Neuron (in vitro differentiated cells): Measurements from ENCODE around the gene NPY4R.
"Not testable (repeated sequence)": the region's sequence is repeated elsewhere in the genome, so short reads cannot be mapped to it uniquely, and the experiment has no call there.

Experiments used
- H2AFZ ChIP-seq: one replicate; pipeline ENCODE4 v1.6.1; 2013; ENCODE audit warnings: low read depth, mild to moderate bottlenecking, inconsistent platforms, low read length, moderate library complexity
- H3K27me3 ChIP-seq: one replicate; pipeline ENCODE4 v1.6.1; 2013; ENCODE audit warnings: low read length; ENCODE audit not compliant: insufficient read depth
- H3K36me3 ChIP-seq: one replicate; pipeline ENCODE4 v1.6.1; 2013; ENCODE audit warnings: low read length; ENCODE audit not compliant: insufficient read depth
- H3K4me1 ChIP-seq: one replicate; pipeline ENCODE4 v1.6.1; 2013; ENCODE audit warnings: low read length; ENCODE audit not compliant: insufficient read depth
- H3K4me3 ChIP-seq: 2 replicates; pipeline ENCODE4 v1.5.1; 2013; ENCODE audit warnings: mild to moderate bottlenecking, low read length, moderate library complexity
- H3K9me3 ChIP-seq: one replicate; pipeline ENCODE4 v1.6.1; 2013; ENCODE audit warnings: low read length

The NPY4R gene

DNA sequence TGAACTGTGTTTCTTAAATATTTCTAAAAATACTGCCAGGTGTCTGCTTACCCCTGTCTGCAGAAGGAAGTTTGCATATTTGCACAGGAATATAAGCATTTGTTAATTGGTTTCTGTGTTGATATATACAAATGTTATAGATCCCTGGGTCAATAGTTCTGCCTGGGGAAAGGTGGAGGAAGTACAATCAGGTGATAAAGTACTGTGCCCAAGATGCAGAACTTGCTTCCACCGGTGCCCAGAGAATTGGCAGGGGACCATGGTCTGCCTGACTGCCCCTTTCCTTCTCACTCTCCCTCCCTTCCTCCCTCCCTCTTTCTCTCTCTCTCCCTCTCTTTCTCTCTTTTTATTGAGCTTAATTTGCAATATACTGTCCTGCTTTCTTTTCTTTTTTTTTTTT is 22.3 kb downstream of the NPY4R start:
- H3K9me3 ChIP-seq, H2AFZ ChIP-seq, H3K36me3 ChIP-seq, H3K4me3 ChIP-seq, H3K4me1 ChIP-seq, H3K27me3 ChIP-seq: not testable (repeated sequence)

DNA sequence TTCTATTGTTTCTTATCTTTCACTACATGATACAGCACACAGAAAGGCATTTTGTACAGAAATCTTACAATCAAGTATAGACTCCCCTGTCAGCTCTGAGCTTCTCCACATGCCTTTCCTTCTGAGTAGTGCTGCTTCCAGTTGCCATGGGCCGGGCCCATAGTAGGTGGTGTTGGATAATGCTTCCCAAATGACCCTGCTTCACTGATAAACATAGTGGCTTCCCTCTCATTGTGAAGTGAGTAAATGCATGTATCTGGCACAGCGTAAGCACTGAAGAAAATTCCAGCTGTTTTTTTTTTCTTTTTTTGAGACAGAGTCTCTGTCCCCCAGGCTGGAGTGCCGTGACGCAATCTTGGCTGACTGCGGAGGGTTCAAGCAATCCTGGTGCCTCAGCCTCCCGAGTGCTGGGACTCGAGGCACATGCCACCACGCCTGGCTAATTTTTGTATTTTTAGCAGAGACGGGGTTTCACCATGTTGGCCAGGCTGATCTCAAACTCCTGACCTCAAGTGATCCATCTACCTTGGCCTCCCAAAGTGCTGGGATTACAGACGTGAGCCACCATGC is 23.0 kb downstream of the NPY4R start:
- not testable (repeated sequence) for H3K36me3 ChIP-seq, H3K27me3 ChIP-seq, H3K4me3 ChIP-seq, H2AFZ ChIP-seq, H3K9me3 ChIP-seq, H3K4me1 ChIP-seq

DNA sequence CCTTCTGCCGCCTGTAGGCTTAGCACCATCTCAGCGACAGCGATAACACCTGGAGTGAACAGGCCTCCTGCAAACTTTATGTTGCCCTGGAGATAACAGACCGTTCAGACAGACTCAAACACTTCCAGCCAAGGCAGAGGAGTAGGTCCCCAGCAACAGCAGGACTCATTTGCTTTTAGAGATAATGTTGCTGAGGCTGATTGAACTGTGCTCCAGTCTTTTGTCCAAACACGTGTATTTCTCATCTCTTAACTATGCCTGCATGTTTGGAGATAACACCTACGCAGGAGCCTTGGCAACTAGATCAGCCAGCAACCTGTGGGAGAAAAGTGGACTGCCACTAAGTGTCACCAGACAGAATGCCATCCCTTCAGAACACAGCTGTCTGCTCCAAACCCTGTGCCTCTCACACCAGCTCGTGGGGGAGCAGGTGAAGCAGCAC is 23.9 kb downstream of the NPY4R start:
- not testable (repeated sequence) for H2AFZ ChIP-seq, H3K36me3 ChIP-seq, H3K4me3 ChIP-seq, H3K27me3 ChIP-seq, H3K4me1 ChIP-seq, H3K9me3 ChIP-seq

DNA sequence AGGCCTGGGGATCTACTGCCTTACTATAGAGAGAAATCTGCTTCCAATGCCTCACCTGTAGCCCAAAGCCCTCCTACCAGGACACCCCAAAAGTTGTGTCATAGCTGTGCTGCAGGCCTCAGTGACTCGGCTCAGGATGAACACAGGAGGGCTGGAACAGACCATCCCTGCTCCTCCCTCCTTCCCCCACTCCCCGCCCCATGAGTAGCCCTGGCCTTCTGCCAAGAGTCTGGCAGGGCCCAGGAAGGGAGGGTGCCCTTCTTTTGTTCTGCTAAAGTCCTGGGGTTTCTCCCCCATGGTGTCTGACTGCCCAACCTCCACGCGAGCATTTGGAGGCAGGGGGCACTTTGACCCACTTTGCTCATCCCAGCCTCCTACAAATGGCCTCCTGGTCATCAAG is 24.8 kb downstream of the NPY4R start:
- H2AFZ ChIP-seq, H3K4me1 ChIP-seq, H3K27me3 ChIP-seq, H3K9me3 ChIP-seq, H3K36me3 ChIP-seq, H3K4me3 ChIP-seq: not testable (repeated sequence)

DNA sequence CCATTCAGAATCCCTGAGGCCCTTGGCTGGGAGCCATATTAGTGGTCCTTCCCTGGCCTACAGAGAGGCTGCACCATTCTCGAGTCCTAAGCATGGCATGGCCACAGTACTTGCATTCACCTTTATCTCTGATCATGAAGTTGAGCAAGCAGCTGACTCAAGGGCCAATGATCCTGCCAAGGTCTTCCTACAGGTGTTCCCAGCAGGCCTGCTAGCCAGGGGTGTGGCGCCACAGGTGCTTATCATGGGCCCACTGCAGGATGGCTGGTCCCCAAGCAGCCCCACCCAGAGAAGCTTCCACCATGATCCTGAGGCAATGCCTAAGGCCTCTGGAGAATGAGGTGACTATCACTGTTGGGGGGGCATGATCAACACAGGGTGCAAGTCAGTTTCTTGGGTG is 42.2 kb downstream of the NPY4R start:
- not testable (repeated sequence) for H2AFZ ChIP-seq, H3K4me3 ChIP-seq, H3K4me1 ChIP-seq, H3K9me3 ChIP-seq, H3K27me3 ChIP-seq, H3K36me3 ChIP-seq

DNA sequence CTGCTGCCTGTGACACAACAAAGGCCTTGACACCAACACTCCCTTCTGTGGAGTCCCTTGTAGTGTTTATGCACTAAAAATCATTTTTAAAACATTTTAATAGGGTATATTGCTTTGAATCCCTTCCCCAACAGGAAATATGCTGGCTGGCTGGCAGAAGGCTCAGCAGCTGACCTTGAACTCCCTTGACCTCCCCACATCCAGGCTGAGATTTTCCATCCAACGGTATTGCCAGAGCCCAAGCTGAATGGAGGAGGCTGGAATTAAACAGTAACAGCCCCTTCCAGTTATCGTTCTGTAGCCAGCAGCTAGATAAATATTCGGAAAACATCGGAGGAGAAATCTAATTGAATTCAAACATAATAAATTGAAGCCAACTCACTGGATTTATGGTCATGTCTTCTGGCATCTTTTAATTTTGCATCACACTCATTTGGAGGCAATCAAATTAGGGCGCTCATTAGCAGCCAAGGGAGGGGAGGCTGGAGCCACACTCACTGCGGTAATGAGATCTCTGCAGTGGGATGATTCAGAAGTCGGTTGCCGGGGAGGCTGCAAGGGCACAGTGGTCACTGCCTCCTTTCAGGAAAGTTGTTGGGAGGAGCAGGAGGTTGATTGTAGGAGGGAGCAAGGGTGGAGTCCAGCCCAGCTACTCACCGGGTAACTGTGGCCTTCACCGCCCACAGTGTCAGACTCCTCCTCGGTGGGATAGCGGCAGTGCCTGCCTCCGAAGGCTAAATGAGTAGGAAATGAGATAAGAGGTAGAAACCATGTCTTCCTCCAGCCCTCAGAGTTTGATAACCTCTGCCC is 46.0 kb downstream of the NPY4R start:
- H3K36me3 ChIP-seq, H3K4me1 ChIP-seq, H3K4me3 ChIP-seq, H3K9me3 ChIP-seq, H2AFZ ChIP-seq, H3K27me3 ChIP-seq: not testable (repeated sequence)

DNA sequence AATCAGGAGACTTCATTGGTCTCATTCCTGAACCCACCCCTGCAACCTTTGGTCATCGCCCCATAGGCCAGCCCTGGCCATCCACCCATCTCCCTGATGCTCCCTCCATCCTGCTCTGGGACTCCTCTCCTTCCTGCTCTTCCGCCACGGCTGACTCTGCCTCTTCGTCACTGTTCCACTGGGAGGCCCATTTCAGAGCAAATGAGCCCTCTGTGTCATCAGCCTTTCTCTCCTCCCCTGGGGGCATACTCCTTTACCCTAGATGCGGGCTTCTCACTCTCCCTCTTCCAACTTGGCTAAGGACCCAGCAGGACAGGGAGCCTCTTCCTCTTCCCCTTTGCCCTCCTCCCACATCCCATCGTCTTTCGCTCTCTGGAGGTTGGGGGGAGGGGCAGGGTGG is 47.5 kb downstream of the NPY4R start:
- H3K36me3 ChIP-seq, H2AFZ ChIP-seq, H3K9me3 ChIP-seq, H3K27me3 ChIP-seq, H3K4me3 ChIP-seq, H3K4me1 ChIP-seq: not testable (repeated sequence)

DNA sequence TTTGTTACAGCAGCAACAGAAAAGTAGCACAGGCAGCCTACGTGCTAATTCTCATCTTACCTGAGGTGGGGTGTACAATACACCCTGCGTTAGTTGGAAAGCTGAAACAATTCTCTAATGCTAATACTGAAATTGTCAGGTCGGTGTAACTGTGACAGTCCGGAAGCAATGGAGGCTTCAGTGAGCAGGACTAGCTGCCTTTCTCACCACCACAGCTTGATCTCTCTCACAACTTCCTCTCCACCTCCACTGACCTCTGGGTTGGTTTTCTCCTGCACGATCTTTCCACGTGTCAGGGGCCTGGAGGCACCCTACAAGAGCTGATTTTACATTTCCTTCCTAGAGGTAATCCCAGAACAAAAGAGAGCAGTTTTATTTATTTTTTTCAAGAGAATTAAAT is 50.5 kb downstream of the NPY4R start:
- H3K9me3 ChIP-seq, H3K4me1 ChIP-seq, H3K4me3 ChIP-seq, H2AFZ ChIP-seq, H3K36me3 ChIP-seq, H3K27me3 ChIP-seq: not testable (repeated sequence)

DNA sequence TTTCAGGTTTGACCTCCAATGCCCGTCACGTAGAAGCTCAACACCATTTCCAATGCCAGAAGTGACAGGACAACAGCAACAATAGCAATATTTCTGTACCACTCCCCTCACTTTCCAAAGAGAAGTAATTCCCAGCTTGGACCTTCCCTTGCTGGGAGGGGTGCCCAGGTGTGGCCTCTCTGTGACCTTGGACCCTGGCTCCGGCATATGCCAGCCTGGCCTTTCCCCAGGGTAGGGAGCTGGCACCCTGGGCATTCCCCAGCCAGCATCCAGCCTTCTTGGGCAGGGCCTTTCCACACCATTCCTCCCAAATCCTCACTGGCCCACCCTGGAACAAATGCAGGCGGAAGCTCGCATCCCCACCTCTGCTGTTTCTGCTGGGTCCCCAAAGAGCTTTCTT is 53.1 kb downstream of the NPY4R start:
- not testable (repeated sequence) for H2AFZ ChIP-seq, H3K4me3 ChIP-seq, H3K36me3 ChIP-seq, H3K27me3 ChIP-seq, H3K4me1 ChIP-seq, H3K9me3 ChIP-seq

DNA sequence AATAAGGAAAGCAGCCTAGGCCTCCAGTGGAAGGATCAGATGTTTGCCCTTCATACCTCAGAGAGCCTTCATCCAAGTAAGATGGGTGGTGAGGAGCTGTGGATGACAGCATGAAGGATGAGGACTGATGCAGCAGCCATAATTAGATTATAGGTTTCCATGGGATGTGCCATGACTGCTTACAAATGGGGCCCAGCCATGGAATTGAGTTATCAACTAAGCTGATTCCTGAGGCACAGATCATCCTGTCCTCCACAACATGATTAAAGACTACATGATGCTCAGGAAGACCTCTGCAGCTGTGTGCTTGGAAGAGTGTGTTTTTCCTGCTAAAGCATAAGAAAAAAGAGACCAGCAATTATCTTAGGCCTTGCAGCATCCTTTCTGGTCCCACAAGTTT is 54.6 kb downstream of the NPY4R start:
- H3K9me3 ChIP-seq, H3K36me3 ChIP-seq, H3K27me3 ChIP-seq, H3K4me3 ChIP-seq, H2AFZ ChIP-seq, H3K4me1 ChIP-seq: not testable (repeated sequence)
